ENCODE results near the gene LYZL1. TPM values are rescaled to one million over a fixed set of nuclear protein-coding genes. Genes with fewer than 3 reads are reported as not detected.
"Not testable (repeated sequence)": the region's sequence is repeated elsewhere in the genome, so short reads cannot be mapped to it uniquely, and the experiment has no call there.

The LYZL1 gene
- total RNA-seq, 1 experiment from 2014 or later, result not detected

GRCh38 chr10:29263506-29263905, 25.4 kb upstream of the LYZL1 start:
- DNase-seq (ENCODE audit: low read depth), result no peak

- DNase-seq (ENCODE audit: low read depth), result no peak
Observed at GRCh38 chr10:29265210-29265768, 23.6 kb upstream of the LYZL1 start.

DNA sequence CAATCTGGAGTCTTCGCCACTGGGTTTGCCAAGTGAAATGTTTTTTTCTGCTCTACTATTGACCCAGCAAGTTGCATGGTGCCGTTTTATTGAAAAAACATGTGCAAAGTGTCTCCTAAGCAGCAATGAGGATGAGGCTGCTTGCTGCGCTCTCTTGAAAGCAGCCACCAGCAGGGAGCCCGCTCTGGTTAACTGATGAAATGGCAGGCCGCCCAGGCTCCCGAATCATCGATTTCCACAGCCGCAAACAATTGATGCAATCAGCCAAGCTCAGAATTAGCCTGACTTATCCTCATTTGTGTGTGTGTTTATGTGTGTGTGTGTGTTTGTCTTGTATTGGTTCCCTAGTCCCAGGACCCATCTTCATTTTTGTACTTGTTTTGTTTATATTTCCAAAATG, 22.2 kb upstream of the LYZL1 start:
- DNase-seq (ENCODE audit: low read depth), result no peak

GRCh38 chr10:29268011-29268410, 20.9 kb upstream of the LYZL1 start:
- no peak for DNase-seq (ENCODE audit: low read depth)

GRCh38 chr10:29269486-29269885, 19.4 kb upstream of the LYZL1 start:
- DNase-seq (ENCODE audit: low read depth), result no peak

DNA sequence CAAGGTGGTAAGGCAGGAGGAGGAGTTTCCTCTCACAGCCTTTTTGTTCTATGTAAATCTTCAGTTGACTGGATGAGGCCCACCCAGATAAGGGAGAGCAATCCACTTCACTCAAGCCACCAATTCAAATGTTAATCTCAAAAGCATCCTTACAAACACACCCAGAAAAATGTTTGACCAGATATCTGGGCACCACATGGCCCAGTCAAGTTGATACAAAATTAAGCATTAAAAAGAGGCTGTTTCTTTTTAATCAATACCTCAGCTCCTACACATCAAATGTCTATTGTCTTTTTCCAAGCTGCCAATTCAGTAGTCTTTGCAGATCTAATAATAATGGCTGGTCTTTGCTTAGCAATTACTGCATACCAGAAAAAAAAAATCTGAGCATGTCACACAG, 18.0 kb upstream of the LYZL1 start:
- DNase-seq (ENCODE audit: low read depth), result no peak

GRCh38 chr10:29271877-29272276, 17.0 kb upstream of the LYZL1 start:
- no peak for DNase-seq (ENCODE audit: low read depth)

DNA sequence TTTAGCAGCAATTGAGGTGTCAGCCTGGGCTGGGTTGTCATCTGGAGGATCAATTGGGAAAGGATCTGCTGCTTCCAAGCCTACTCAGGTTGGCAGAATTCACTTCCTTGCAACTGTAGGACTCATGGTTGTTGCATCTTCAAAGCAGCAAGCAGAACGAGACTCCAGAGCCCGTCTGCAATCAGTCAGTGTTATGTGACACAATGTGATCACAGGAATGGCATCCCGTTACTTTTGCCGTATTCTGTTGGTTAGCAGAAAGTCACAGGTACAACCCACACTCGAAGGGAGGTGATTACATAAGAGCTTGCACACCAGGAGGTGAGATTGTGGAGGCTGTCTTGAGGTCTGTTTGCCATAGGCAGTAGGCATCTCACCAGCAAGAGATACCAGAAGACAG, 15.4 kb upstream of the LYZL1 start:
- DNase-seq (ENCODE audit: low read depth), result no peak

DNA sequence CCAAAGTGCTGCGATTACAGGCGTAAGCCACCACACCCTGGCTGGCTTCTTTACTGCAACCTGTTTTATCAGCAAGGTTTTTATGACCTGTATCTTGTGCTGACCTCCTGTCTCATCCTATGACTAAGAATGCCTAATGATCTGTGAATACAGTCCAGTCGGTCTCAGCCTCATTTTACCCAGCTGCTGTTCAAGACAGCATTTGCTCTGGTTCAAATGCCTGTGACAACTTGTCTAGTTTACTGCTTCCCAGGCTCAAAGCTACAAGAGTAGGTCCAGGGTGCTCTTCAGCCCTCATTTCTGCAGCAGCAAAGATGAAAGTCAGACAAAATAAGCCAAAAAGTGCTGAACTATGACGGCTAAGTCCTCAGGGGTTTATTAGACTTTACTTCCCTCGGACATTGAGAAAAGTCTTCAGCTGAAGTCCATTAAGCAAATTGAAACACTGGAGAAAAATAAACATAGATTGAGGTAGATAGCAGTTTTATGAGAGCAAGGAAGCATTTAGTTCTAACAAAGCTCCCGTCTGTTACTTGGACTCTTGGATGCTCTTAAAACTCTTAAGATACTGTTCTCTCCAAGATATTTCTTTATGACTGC, 12.5 kb upstream of the LYZL1 start:
- no peak for DNase-seq (ENCODE audit: low read depth)

DNA sequence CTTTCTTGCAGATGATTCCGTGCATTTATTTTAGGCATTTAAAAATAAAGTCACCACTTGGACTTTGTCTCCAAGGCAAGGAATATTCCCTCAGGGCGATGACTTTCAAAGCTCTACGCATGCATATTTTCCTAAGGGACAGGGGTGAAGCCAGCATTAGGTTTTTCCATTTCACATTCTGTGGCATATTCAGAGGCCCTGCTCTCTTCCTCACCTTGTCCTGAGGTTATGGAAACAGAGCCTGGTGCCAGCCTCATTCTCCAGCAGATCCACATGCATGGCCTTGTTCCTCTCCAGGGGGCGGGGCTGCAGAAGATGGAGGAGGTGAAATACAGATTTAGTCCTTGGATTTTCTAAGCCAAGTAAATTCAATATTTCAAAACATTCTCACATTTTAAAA, 11.6 kb upstream of the LYZL1 start:
- no peak for DNase-seq (ENCODE audit: low read depth)

GRCh38 chr10:29279779-29280487, 8.9 kb upstream of the LYZL1 start:
- no peak for DNase-seq (ENCODE audit: low read depth)

DNA sequence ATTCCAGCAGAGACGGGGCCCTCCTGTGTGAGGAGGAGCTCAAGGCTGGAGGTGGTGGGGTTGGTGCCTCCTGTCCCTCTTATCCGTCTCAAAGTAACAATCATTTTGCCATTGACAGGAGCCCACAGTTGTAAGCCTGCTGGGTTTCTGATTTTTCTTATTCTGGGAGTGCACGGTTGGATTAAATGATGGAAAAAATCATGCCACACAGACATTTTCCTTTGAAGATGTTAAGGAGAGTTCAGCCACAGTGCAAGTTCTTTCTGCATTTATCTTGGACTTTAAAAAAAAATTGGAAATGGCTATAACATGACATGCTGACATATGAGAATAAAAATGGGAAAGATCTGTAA, 8.4 kb upstream of the LYZL1 start:
- no peak for DNase-seq (ENCODE audit: low read depth)

- no peak for DNase-seq (ENCODE audit: low read depth)
Observed at GRCh38 chr10:29285624-29286051, 3.2 kb upstream of the LYZL1 start.

- no peak for DNase-seq (ENCODE audit: low read depth)
Observed at GRCh38 chr10:29287635-29288034, 1.2 kb upstream of the LYZL1 start.

GRCh38 chr10:29291561-29291960, 2.7 kb downstream of the LYZL1 start:
- DNase-seq (ENCODE audit: low read depth), result not testable (repeated sequence)

GRCh38 chr10:29292406-29292805, 3.5 kb downstream of the LYZL1 start:
- not testable (repeated sequence) for DNase-seq (ENCODE audit: low read depth)

GRCh38 chr10:29295813-29296212, 6.9 kb downstream of the LYZL1 start:
- no peak for DNase-seq (ENCODE audit: low read depth)

- no peak for DNase-seq (ENCODE audit: low read depth)
Observed at GRCh38 chr10:29297678-29298077, 8.8 kb downstream of the LYZL1 start.

GRCh38 chr10:29301359-29301910, 12.6 kb downstream of the LYZL1 start:
- no peak for DNase-seq (ENCODE audit: low read depth)

DNA sequence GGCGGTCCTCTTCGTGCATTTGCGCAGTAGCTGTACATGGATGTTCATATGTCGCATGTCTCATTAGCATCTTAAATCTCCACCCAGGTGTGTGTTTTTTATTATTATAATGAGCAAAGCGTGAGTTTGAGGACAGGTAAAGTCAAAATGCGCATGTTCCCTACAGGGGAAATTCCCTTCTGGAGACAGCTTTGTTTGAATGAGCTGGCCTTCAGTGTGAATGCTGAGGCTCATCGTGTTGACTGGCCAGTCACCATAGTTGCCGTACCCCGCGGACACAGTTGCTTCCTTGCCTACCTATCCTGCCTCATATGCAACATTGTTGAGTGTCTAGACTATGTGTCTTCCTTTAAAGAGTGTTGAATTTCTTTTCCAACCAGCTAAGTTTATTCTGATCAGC, 13.6 kb downstream of the LYZL1 start:
- no peak for DNase-seq (ENCODE audit: low read depth)

GRCh38 chr10:29304264-29304994, 15.6 kb downstream of the LYZL1 start:
- DNase-seq (ENCODE audit: low read depth), result peak; percentile 61

GRCh38 chr10:29304995-29305335, 16.1 kb downstream of the LYZL1 start:
- DNase-seq (ENCODE audit: low read depth), result no peak

Data from LHCN-M2 (cell line).